Measurements from ENCODE around the gene ZCRB1.
"Not testable (repeated sequence)": the region's sequence is repeated elsewhere in the genome, so short reads cannot be mapped to it uniquely, and the experiment has no call there.

Gene ZCRB1
- total RNA-seq = 35.8 to 49.7 reads per million in 2 donors

- peak; percentile 60 for DNase-seq
Measured at GRCh38 chr12:42325653-42326474, at the start of gene ZCRB1, which contains the start of gene PPHLN1. TSS of gene ZCRB1 (minus strand) at chr12:42326094. CDS start at chr12:42324102, 1,992 bp downstream. TSS of gene PPHLN1 (plus strand) at chr12:42326167. CDS start at chr12:42335903, 9,736 bp downstream.

- no peak for DNase-seq
Measured at GRCh38 chr12:42373669-42374068, 47.8 kb upstream of the ZCRB1 start.

GRCh38 chr12:42372154-42372791 lies 46.4 kb upstream of the ZCRB1 start:
- no peak for DNase-seq

GRCh38 chr12:42370013-42370412 lies 44.1 kb upstream of the ZCRB1 start:
- DNase-seq = no peak

- DNase-seq = no peak
Measured at GRCh38 chr12:42365486-42365885, 39.6 kb upstream of the ZCRB1 start.

- DNase-seq = no peak
Measured at GRCh38 chr12:42364692-42365091, 38.8 kb upstream of the ZCRB1 start.

- no peak for DNase-seq
Measured at GRCh38 chr12:42362647-42363260, 36.9 kb upstream of the ZCRB1 start.

- no peak for DNase-seq
Measured at GRCh38 chr12:42361909-42362646, 36.2 kb upstream of the ZCRB1 start.

- no peak for DNase-seq
Measured at GRCh38 chr12:42360747-42361403, 35.0 kb upstream of the ZCRB1 start.

GRCh38 chr12:42356344-42356743 lies 30.4 kb upstream of the ZCRB1 start:
- DNase-seq = no peak

GRCh38 chr12:42350021-42350407 lies 24.1 kb upstream of the ZCRB1 start:
- DNase-seq = not testable (repeated sequence)

GRCh38 chr12:42349119-42350020 lies 23.5 kb upstream of the ZCRB1 start:
- DNase-seq = not testable (repeated sequence)

- no peak for DNase-seq
Measured at GRCh38 chr12:42346403-42347002, 20.6 kb upstream of the ZCRB1 start.

- no peak for DNase-seq
Measured at GRCh38 chr12:42343721-42344120, 17.8 kb upstream of the ZCRB1 start.

- no peak for DNase-seq
Measured at GRCh38 chr12:42342028-42342427, 16.1 kb upstream of the ZCRB1 start.

- no peak for DNase-seq
Measured at GRCh38 chr12:42338280-42338679, 12.4 kb upstream of the ZCRB1 start.

- DNase-seq = no peak
Measured at GRCh38 chr12:42336286-42336685, 10.4 kb upstream of the ZCRB1 start.

GRCh38 chr12:42332301-42333285 lies 6.7 kb upstream of the ZCRB1 start:
- DNase-seq = no peak

GRCh38 chr12:42330097-42330496 lies 4.2 kb upstream of the ZCRB1 start:
- DNase-seq = not testable (repeated sequence)

- no peak for DNase-seq
Measured at GRCh38 chr12:42327227-42327590, 1.3 kb upstream of the ZCRB1 start.
